Loucy (cell line): ENCODE data around the gene SORCS2.

Experiments used
- H2AFZ ChIP-seq: fragments of 200-600 bp; sonication (generic); 2 replicates; pipeline ENCODE4 v1.6.0; 2016; ENCODE audit warnings: antibody characterized with exemption, mild to moderate bottlenecking, low read length, moderate library complexity
- H3F3A ChIP-seq: fragments of 200-600 bp; 2 replicates; pipeline ENCODE4 v1.6.0; 2016; ENCODE audit warnings: antibody characterized with exemption, low read depth, mild to moderate bottlenecking
- H3K27me3 ChIP-seq: fragments of 200-600 bp; sonication (generic); 2 replicates; pipeline ENCODE4 v1.6.1; 2014; ENCODE audit warnings: low read length, mild to moderate bottlenecking; ENCODE audit not compliant: insufficient read depth, poor library complexity, severe bottlenecking
- H3K36me3 ChIP-seq: fragments of 200-600 bp; sonication (generic); 2 replicates; pipeline ENCODE4 v1.6.1; 2016; ENCODE audit warnings: low read length; ENCODE audit not compliant: insufficient read depth
- H3K4me1 ChIP-seq: fragments of 200-600 bp; sonication (generic); 2 replicates; pipeline ENCODE4 v1.5.1; 2014; ENCODE audit warnings: low read length, mild to moderate bottlenecking; ENCODE audit not compliant: insufficient read depth, poor library complexity, severe bottlenecking
- H3K4me2 ChIP-seq: fragments of 200-600 bp; sonication (generic); 2 replicates; pipeline ENCODE4 v1.6.0; 2014; ENCODE audit warnings: antibody characterized with exemption, low read length, low read depth, mild to moderate bottlenecking; ENCODE audit not compliant: poor library complexity, severe bottlenecking
- H3K4me3 ChIP-seq: fragments of 200-600 bp; sonication (generic); 2 replicates; pipeline ENCODE4 v1.5.1; 2014; ENCODE audit warnings: low read length, mild to moderate bottlenecking, mixed read lengths; ENCODE audit not compliant: poor library complexity, severe bottlenecking
- H3K79me2 ChIP-seq: fragments of 200-600 bp; sonication (generic); 2 replicates; pipeline ENCODE4 v1.6.1; 2014; ENCODE audit warnings: low read length; ENCODE audit not compliant: insufficient read depth
- H3K9ac ChIP-seq: fragments of 200-600 bp; sonication (generic); 2 replicates; pipeline ENCODE4 v1.6.0; 2014; ENCODE audit warnings: mild to moderate bottlenecking, low read depth, low read length, moderate library complexity; ENCODE audit not compliant: poor library complexity, severe bottlenecking
- H3K9me2 ChIP-seq: fragments of 200-600 bp; sonication (generic); replicated peaks from 2 replicates; pipeline ENCODE4 v1.6.1; 2016; ENCODE audit warnings: low read depth, low read length, mixed read lengths
- H3K9me3 ChIP-seq: fragments of 200-600 bp; sonication (generic); 2 replicates; pipeline ENCODE4 v1.6.1; 2014; ENCODE audit warnings: mild to moderate bottlenecking, antibody characterized with exemption, low read length, low read depth; ENCODE audit not compliant: insufficient read depth
- H4K20me1 ChIP-seq: fragments of 200-600 bp; sonication (generic); 2 replicates; pipeline ENCODE4 v1.6.0; 2014; ENCODE audit warnings: antibody characterized with exemption, low read length, mild to moderate bottlenecking; ENCODE audit not compliant: insufficient read depth, poor library complexity, severe bottlenecking
- EZH2phosphoT487 ChIP-seq: fragments of 200-600 bp; IDR thresholded peaks from 2 replicates; pipeline ENCODE4 v1.6.1; 2018; ENCODE audit warnings: antibody characterized with exemption, mild to moderate bottlenecking, moderate library complexity, borderline replicate concordance
- TF ChIP-seq, protein P1 (sequence below): fragments of 200-600 bp; sonication (generic); conservative IDR thresholded peaks from 2 replicates; pipeline ENCODE4 v1.5.1; 2014; ENCODE audit warnings: mild to moderate bottlenecking, antibody characterized with exemption, low read length

SORCS2 gene

DNA sequence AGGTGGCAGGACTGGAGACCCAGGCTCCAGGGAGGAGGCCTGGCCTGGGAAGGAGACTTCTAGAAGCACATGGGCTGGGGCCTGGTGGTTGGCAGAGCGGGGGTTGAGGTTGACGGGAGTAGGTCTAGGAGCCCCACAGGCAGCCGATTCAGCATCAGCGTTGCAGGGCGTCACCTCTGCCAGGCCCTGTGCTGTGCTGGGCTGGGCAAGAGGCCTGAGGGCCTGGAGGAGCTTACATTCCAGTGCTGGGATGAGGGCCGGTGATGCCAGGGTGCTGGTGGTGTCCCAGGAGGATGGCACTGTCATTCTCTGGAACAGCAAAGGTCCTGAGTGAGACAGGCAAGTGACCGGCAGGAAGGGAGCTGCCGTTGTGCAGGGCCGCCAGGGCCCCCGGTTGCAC is 76.6 kb downstream of the SORCS2 start:
- no peaks in the 10 kb centered on the region for H3F3A ChIP-seq
- peaks cover 5% of the 10 kb centered on the region; the same call in 1 of the 2 replicates for H3K9me3 ChIP-seq
- no peak overlapping the region for H2AFZ ChIP-seq
- no peak overlapping the region for H3K9ac ChIP-seq
- TF ChIP-seq, protein P1, sequence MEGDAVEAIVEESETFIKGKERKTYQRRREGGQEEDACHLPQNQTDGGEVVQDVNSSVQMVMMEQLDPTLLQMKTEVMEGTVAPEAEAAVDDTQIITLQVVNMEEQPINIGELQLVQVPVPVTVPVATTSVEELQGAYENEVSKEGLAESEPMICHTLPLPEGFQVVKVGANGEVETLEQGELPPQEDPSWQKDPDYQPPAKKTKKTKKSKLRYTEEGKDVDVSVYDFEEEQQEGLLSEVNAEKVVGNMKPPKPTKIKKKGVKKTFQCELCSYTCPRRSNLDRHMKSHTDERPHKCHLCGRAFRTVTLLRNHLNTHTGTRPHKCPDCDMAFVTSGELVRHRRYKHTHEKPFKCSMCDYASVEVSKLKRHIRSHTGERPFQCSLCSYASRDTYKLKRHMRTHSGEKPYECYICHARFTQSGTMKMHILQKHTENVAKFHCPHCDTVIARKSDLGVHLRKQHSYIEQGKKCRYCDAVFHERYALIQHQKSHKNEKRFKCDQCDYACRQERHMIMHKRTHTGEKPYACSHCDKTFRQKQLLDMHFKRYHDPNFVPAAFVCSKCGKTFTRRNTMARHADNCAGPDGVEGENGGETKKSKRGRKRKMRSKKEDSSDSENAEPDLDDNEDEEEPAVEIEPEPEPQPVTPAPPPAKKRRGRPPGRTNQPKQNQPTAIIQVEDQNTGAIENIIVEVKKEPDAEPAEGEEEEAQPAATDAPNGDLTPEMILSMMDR, result no peak
- TF ChIP-seq EZH2phosphoT487, result no peak
- no peaks in the 10 kb centered on the region for H3K27me3 ChIP-seq
- no peaks in the 10 kb centered on the region for H3K4me1 ChIP-seq
- no peaks in the 10 kb centered on the region for H3K36me3 ChIP-seq
- no peaks in the 10 kb centered on the region for H3K79me2 ChIP-seq
- H4K20me1 ChIP-seq, result no peaks in the 10 kb centered on the region
- H3K9me2 ChIP-seq, result no peaks in the 10 kb centered on the region
- no peak overlapping the region for H3K4me2 ChIP-seq
- no peak overlapping the region for H3K4me3 ChIP-seq

DNA sequence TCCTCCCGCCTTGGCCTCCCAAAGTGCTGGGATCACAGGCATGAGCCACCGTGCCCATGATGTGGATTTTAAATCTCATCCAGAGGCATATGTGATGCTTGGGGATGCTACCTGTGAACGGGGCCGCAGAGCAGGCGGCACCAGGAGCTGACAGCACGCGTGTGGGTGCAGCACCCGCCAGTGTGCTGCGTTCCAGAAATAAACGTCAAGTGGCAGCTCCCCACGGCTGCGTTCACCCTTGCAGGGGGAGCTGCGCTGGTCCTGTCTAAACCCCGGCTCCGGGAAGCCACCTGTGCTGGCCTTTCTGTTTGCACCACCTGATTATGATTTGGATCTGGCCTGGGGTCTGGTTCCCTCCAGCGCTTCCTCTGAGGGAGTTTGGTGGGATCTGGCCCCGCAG is 77.8 kb downstream of the SORCS2 start:
- Histone ChIP-seq H3K36me3 (no peaks in the 10 kb centered on the region), H3K9me2 (no peaks in the 10 kb centered on the region), H4K20me1 (no peaks in the 10 kb centered on the region), H3F3A (no peaks in the 10 kb centered on the region), H3K79me2 (no peaks in the 10 kb centered on the region), H3K9ac (no peak overlapping the region), H3K4me3 (no peak overlapping the region), H3K9me3 (peaks cover 5% of the 10 kb centered on the region; the same call in 1 of the 2 replicates), H3K4me2 (no peak overlapping the region), H2AFZ (no peak overlapping the region), H3K4me1 (no peaks in the 10 kb centered on the region), H3K27me3 (no peaks in the 10 kb centered on the region)
- TF ChIP-seq, protein P1, result no peak
- no peak for TF ChIP-seq EZH2phosphoT487

DNA sequence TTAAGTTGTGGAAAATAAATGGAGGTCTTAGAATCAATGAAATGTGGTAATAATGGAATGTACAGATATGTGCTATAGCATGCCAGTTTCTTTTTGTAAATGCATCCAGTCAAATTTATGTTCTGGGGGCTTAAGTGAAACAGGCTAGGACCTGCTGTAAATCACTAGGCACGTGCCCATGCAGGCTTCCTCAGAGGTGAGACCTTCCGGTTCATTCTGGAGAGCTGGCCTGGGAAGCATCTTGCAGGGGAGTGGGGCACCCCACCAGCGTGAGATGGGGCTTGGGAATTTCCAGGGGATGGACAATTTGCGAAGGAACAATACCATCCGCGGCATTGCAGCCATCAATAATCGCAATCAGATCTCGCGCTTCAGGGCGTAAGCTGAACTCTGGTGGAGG is 80.1 kb downstream of the SORCS2 start:
- H3K9ac ChIP-seq, result no peak overlapping the region
- H2AFZ ChIP-seq, result no peak overlapping the region
- H3K9me2 ChIP-seq, result no peaks in the 10 kb centered on the region
- peaks cover 2% of the 10 kb centered on the region; the same call in 1 of the 2 replicates for H3K9me3 ChIP-seq
- H3K4me1 ChIP-seq, result no peaks in the 10 kb centered on the region
- H3K36me3 ChIP-seq, result no peaks in the 10 kb centered on the region
- no peaks in the 10 kb centered on the region for H3F3A ChIP-seq
- no peaks in the 10 kb centered on the region for H3K27me3 ChIP-seq
- no peaks in the 10 kb centered on the region for H4K20me1 ChIP-seq
- no peak overlapping the region for H3K4me3 ChIP-seq
- no peak for TF ChIP-seq EZH2phosphoT487
- TF ChIP-seq, protein P1, result no peak
- no peak overlapping the region for H3K4me2 ChIP-seq
- H3K79me2 ChIP-seq, result no peaks in the 10 kb centered on the region
